Measurements from ENCODE around the gene TERT.

DNA sequence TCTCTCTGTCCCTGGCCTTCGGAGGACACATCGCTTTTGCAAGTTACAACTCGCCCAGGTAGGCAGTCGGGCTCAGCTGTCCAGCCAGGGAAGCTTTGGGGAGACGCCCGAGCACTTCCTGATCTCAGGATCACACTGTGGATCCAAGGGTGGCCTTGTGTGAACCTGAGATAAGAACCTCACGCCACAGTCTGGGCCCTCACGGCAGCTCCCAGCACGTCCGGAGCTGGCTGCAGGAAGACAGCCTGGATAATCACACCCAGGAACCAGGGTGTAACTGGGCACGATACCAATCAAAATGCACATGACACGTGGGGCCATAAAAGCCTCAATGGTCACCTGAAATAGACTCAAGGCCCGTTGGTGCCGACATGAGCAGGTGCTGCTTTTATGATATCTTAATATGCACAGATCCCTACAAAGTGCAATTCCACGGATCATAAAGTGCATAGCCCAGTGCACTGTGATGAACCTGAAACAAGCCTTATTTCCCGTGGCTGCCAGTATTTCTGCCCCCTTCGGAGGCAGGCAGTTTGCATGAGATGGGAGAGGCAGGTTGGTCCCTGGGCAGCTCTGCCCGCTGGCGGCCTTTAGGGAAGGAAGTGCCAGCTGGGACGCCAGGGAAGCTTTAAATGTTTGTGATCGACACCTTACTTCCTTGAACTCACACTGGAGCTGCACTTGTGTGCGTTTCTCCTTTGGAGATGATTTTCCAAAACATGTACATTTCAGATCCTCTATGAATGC is 55.2 kb downstream of the TERT start:
- TF ChIP-seq, protein P1, sequence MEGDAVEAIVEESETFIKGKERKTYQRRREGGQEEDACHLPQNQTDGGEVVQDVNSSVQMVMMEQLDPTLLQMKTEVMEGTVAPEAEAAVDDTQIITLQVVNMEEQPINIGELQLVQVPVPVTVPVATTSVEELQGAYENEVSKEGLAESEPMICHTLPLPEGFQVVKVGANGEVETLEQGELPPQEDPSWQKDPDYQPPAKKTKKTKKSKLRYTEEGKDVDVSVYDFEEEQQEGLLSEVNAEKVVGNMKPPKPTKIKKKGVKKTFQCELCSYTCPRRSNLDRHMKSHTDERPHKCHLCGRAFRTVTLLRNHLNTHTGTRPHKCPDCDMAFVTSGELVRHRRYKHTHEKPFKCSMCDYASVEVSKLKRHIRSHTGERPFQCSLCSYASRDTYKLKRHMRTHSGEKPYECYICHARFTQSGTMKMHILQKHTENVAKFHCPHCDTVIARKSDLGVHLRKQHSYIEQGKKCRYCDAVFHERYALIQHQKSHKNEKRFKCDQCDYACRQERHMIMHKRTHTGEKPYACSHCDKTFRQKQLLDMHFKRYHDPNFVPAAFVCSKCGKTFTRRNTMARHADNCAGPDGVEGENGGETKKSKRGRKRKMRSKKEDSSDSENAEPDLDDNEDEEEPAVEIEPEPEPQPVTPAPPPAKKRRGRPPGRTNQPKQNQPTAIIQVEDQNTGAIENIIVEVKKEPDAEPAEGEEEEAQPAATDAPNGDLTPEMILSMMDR (IDR thresholded peaks at IDR 0.05) = no peak
- TF ChIP-seq POLR2AphosphoS5 (IDR thresholded peaks at IDR 0.05) = no peak

Data from breast epithelium (tissue), 3 donors.